Measurements from ENCODE around the gene HOXB1.

Gene HOXB1

GRCh38 chr17:48567209-48567608 is 36.4 kb upstream of the HOXB1 start:
- no peak for DNase-seq

DNA sequence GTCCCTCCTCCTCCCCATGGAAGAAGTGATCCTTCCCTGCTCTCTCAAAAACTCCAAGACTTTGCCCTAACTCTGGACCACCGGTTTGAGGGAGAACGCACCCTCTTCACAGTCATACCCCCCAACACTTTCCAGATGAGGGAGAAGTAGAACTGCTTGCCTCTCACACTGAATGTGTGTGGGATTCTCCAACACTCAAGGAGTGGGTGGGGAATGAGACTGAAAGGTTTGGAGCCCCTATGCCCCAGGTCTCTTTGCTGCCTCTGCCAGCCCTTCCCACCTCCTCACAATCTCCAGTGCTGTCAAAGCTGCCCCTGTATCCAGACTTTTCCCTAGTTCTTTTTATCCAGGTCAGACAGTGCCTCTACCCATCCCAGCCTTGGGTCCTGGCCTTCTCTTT is 35.9 kb upstream of the HOXB1 start:
- DNase-seq = no peak

GRCh38 chr17:48565925-48566710 is 35.3 kb upstream of the HOXB1 start:
- no peak for DNase-seq

GRCh38 chr17:48565022-48565554 is 34.3 kb upstream of the HOXB1 start:
- DNase-seq = no peak

- no peak for DNase-seq
Observed at GRCh38 chr17:48564188-48565021, 33.6 kb upstream of the HOXB1 start.

- DNase-seq = no peak
Observed at GRCh38 chr17:48563867-48564187, 33.0 kb upstream of the HOXB1 start.

GRCh38 chr17:48563385-48563838 is 32.6 kb upstream of the HOXB1 start:
- DNase-seq = no peak

DNA sequence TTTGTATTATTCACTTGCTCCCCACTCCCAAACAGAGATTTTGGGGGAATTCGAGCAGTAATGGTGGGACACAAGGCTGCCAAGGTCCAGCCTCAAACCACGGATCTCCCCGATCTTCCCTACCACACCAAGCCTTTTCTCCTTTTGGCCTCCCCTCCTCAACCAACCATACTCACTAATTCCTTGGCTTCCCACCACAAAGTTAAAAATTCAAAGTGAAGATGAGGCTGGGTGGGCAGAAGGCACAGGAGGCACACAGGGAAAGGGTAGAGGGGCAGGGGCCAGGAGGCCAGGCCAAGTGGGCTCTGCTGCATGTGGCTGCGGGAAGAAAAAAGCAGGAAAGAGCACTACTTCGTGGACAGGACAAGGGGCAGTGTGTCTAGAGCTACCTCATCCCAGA is 32.1 kb upstream of the HOXB1 start:
- DNase-seq = no peak

GRCh38 chr17:48561884-48562810 is 31.3 kb upstream of the HOXB1 start:
- DNase-seq = no peak

DNA sequence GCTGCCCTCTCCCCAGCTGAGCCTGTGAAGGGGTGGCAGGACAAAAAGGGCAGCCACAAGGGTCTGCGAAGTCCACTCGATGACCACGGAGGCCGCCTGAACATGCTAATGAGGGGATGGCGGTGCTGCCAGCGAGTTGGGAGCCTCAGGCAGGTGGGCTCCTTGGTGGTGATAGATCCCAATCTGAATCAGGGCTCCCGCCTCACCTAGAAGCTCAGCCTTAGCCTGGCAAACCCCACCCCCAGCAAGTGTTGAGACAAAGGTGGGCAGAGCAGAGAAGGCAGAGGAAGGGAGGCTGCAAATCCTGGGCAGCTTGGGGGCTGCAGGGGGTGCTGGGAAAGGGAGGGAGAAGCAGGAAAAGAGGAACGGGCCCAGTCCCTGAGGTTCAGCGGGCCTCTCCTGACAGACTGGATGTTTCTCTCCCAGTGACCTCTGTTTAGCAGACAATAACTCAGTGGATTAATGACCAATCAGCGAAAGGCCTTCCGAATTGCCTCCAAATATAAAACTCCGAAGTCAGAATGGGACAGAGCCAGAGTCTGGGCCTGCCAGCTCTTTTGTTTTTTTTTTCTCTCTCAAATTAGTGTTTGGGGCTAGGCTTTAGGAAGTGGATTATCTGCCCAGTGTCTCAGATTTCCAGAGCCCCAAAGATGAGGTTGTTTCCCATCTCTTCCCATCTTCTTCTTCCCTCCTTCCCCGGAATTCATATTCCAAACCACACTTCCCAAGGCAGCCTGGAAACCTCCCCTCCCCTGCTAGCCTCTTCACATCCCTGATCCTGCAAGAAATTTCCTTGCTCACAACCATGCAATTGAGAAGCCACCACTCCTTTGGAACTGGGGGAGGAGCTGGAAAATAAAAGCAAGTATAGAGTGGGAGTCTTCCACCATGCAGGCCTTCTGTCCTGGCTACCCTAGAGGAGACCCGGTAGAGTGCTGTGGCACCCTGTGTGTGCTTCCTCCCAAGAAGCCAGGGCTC is 29.3 kb upstream of the HOXB1 start:
- DNase-seq = no peak

- DNase-seq = no peak
Observed at GRCh38 chr17:48559122-48559839, 28.5 kb upstream of the HOXB1 start.

DNA sequence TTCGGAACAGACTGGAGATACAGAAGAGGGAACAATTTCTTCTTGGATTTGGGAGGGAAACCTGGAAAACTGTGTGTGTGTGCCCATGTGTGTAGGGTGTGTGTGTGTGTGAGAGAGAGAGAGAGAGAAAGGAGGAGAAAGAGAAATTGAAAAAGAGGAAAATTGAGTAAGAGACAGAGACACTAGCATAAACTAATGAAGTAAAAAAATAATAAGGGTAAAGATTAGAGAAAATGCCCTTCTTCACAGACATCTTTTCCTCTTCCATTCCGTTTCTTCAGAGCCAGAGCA is 28.0 kb upstream of the HOXB1 start:
- no peak for DNase-seq

DNA sequence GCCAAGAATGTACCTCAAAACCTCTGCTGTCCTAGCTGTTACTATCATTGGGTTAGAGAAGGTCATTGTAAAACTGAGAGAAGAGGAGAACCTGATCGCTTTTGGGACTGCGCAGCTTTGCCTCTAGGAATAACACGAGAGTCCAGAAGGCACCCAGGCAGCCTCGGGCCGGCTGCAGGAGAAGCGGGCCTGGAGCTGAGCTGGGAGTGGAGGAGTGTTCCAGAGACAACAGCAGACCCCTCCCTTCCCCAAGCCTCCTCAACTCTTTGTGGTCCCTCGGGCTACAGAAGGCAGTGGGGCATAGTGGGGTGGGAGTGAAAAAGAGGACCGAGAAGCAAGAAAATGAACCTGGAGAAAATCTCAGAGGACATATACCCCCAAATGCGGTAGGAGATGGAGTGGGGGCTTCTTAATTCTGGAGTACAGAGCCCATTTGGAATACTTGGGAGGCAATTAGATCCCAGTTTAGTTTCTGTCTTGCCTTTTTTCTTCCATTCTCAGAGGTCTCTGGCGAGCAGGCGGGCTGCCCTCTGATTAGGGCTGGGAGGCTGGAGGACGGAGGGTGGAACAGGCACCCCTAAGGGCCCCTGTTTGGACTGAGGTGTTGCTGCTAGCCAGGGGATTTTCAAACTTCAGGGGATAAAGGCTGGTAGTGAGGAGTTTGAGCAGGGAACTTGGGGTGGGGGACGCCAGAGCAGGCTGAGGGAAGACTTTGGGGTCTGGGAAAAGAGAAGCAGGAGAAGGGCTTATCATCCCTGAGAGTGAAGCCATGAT is 27.4 kb upstream of the HOXB1 start:
- no peak for DNase-seq

DNA sequence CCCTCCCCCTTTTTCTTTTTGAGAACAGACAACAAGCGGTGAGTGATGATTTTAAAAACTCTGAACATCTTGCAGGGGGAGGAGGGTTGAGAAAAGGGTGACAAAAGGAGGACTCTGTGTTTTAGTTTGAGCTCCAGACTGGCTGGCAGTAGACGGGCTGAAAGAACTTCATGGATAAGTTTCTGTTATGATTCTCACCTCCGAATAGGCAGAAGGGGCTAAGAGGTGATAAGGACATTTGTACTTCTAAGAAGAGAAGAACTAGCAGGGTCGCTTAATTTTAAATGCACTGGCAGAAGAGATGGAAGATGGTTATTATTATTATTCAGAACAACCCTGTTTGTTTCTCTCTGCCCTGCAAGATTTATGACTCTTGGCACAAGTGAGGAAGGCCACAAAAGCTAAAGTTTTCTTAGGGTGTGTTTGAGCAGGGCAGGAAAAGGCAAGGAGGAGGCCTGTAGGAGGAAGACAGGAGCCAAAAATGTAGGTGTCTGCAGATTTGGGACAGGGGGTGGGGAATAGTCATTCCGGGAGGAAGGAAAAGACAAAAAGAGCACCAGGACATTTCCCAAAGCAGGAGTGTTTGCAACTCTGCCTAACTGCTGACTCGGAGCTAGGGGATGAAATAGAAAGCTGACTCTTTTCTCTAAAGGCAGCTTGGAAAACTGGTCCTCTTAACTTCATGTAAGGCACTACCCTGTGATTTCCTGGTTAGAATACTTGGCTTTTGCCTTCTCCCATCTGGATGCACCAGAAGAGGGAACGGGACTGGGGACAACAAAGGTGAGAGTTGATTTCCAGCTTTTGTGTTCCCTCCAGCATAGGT is 26.0 kb upstream of the HOXB1 start:
- DNase-seq = no peak

- no peak for DNase-seq
Observed at GRCh38 chr17:48556229-48556575, 25.4 kb upstream of the HOXB1 start.

DNA sequence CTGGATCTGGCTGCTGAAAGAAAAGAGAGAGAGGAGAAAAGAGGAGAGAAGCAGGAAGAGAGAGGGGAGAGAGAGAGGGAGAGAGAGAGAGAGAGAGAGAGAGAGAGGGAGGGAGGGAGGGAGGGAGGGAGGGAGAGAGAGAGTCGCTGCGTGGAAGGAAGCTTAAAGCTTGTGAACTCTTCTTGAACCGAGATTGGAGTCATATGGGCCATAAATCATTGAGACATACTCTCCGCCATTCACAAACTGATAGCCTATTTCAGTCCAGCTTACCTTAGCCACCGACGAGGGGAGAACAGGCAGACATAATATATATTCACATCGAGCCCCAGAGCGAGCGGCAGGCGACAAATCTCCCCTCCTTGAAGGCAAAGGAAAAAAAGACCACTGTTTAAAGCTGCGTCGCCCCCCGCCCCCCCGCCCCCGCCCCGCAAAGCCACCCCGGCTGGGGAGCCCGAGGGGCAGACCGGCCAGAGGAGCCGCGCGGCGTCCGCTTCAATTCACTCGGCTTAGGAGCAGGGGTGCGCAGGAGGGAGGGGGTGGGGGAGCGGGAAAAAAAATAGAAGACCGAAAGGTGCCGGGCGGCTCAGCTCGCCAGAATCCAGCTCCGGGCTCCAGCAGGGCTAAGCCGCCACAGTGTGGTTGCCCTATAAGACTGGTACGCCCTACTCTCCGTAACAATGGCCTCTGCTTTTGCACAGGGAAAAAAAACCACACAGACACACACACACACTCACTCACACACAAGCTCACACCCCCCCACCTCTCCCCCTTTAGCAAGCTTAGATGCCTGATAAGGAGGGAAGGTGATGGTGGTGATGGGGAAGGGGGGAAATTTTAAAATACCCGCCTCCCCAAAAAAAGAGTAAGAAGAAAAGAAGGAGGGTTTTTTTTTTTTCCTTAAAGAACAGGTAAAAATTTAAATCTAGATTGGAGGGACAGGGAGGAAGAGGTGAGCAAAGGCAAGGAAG is 24.7 kb upstream of the HOXB1 start:
- no peak for DNase-seq

DNA sequence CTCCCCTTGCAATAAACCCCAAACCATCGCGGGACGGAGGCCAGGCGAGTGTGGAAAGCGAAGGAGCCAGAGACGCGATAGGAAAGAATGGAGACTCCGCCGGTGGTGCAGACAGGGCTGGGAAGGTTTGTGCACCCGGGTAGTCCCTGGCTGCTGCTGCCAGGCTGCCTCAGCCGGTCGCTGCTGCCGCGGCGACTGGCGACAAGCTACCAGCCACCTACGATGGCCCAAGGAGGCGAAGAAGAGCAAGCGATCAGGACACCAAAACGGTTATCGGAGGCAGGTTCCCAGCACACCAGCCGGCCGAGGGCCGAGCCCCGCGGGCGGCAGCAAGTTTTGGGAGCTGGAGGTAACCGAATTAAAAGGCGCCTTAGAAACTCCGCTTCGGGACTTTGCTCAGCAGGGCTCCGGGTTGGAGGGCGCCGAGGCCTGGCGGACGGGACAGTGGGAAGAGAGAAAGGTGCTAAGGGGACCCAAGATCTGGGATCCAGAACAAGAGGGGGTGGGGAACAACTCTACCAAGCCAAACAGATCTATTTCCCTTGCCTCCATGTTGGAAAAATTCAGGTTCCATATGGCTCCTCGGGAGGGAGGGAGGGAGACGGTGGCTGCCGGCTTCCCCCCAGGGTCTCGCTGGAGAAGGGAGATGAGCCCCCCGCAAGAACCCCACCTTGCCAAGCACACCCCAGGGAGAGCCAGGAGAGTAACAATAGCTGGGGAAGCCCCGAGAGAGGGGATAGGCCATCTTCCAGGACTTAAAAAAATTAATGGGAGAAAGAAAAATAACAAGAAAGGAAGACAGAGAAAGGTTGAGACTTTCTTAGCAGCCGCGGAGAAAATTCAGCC is 23.8 kb upstream of the HOXB1 start:
- DNase-seq = no peak
